Ovary (tissue), 9 donors: ENCODE measurements around the gene WDR53. TPM values are rescaled to one million over a fixed set of nuclear protein-coding genes. Genes with fewer than 3 reads are reported as not detected.

Experiments
- DNase-seq, 5 donors: peaks; one replicate each; pipeline ENCODE4 v3.0.0-alpha.2; 2019 to 2020
- H3K27ac ChIP-seq, 2 donors: fragments of 200-600 bp; one replicate each; pipeline versions ENCODE4 v1.5.1 to v1.8.0; 2019 to 2022
- H3K27me3 ChIP-seq: fragments of 200-600 bp; one replicate; pipeline ENCODE4 v1.8.0; 2022
- H3K36me3 ChIP-seq: fragments of 200-600 bp; sonication (generic); one replicate; pipeline ENCODE4 v1.5.1; 2019
- H3K4me1 ChIP-seq: one replicate; pipeline ENCODE4 v1.8.1; 2013; ENCODE audit warnings: mild to moderate bottlenecking, moderate library complexity; ENCODE audit not compliant: insufficient read depth
- H3K4me3 ChIP-seq: fragments of 200-600 bp; sonication (generic); one replicate; pipeline ENCODE4 v1.5.1; 2017
- H3K9me3 ChIP-seq, 2 donors: fragments of 200-600 bp in 1 of 2; sonication (generic) in 1 of 2; one replicate each; pipeline versions ENCODE4 v1.5.1 to v1.8.1; 2013 to 2019; ENCODE audit warnings: mild to moderate bottlenecking in 1 of 2, moderate library complexity in 1 of 2
- CTCF ChIP-seq, 3 donors: fragments of 450-650 bp in 2 of 3; fragments of 200-600 bp in 1 of 3; IDR thresholded peaks; one replicate each; pipeline versions ENCODE4 v1.5.1 to v1.8.0; 2016 to 2022; ENCODE audit warnings: antibody characterized with exemption in 3 of 3, mild to moderate bottlenecking in 1 of 3
- EP300 ChIP-seq: sonication (generic); formaldehyde crosslinking; IDR thresholded peaks from one replicate; pipeline ENCODE4 v1.6.1; 2017; ENCODE audit warnings: antibody characterized with exemption
- POLR2A ChIP-seq: fragments of 450-650 bp; IDR thresholded peaks from one replicate; pipeline ENCODE4 v1.6.1; 2017; ENCODE audit warnings: antibody characterized with exemption, mild to moderate bottlenecking, moderate library complexity
- WGBS, 3 donors: extraction: QIAGEN DNeasy Blood & Tissue Kit in 1 of 3; methylation state at CpG; one replicate each; pipeline versions ENCODE4 v1.1.5 to v1.1.7; 2013 to 2017; 5-methylcytosine and 5-hydroxymethylcytosine counted together
- intact Hi-C, 4 donors: fragments of 100-400 bp; cut with DNase I; formaldehyde crosslinking; loops; one replicate each; pipeline versions ENCODE4 v1.11.0 to v1.15.1; 2022 to 2023
- polyA plus RNA-seq, 2 donors: library from polyadenylated mRNA; stranded (reverse); fragments of 200-250 nt in 1 of 2; fragments of 350-450 nt in 1 of 2; fragmentation: Illumina TruSeq in 1 of 2; extraction: RNeasy Lipid Tissue Mini Kit (QIAGEN cat#74804) in 1 of 2; gene quantifications; one replicate each; pipeline ENCODE4 v1.2.3, GENCODE V29; 2013 to 2014
- total RNA-seq, 7 donors: library from RNA; depleted of rRNA in 2 of 7; stranded (reverse); fragments of >200 nt in 2 of 7; fragmentation: NEBNext Ultra II Directional in 3 of 7; extraction: Animal tissue kit (Norgen Biotek cat#: 25700) in 3 of 7; gene quantifications; one replicate each; pipeline versions ENCODE4 v1.1.0 to v1.2.4, GENCODE V29; 2016 to 2023
- donor health status: DM: no; HTN: no; CAD: no; lungs with moderate emphysema.
- donor health status: DM: no; HTN: no; CAD: no.
- donor health status: Bipolar disorder and iron deficiency.
- donor health status: DM: yes; HTN: yes; CAD: no.
- donor health status: DM: no; HTN: no; CAD: no.
- donor health status: DM: yes; HTN: yes; CAD: no.

The WDR53 gene
- total and polyA plus RNA-seq, 9 donors: 3.0 to 14.1 (median 11.6) TPM

- intact Hi-C loops: no loop called here
- Histone ChIP-seq H3K4me1 (no peaks in the 10 kb centered on the region), H3K27me3 (no peaks in the 10 kb centered on the region), H3K9me3 (no peaks in the 10 kb centered on the region), H3K4me3 (no peak overlapping the region), H3K27ac (no peak overlapping the region), H3K36me3 (no peaks in the 10 kb centered on the region)
- TF ChIP-seq CTCF (IDR thresholded peaks at IDR 0.05) (no peak), POLR2A (no peak), EP300 (no peak)
- 86 to 98% (median 96%) methylated on average over 2 of the region's 2 CpGs for WGBS, 3 donors
- no peak for DNase-seq
Observed at GRCh38 chr3:196547067-196547466, 21.3 kb downstream of the WDR53 start.

- 80 to 89% (median 82%) methylated on average over 5 of the region's 5 CpGs for WGBS, 3 donors
- TF ChIP-seq EP300: no peak
- TF ChIP-seq POLR2A: no peak
- TF ChIP-seq CTCF (IDR thresholded peaks at IDR 0.05): no peak
- DNase-seq: no peak
- H3K27me3 ChIP-seq: no peaks in the 10 kb centered on the region
- no peak overlapping the region for H3K4me3 ChIP-seq
- H3K4me1 ChIP-seq: no peaks in the 10 kb centered on the region
- H3K27ac ChIP-seq: no peak overlapping the region
- no peaks in the 10 kb centered on the region for H3K9me3 ChIP-seq
- intact Hi-C loops: no loop called here
- no peaks in the 10 kb centered on the region for H3K36me3 ChIP-seq
Observed at GRCh38 chr3:196546537-196546936, 21.8 kb downstream of the WDR53 start.

- no peaks in the 10 kb centered on the region for H3K4me1 ChIP-seq
- WGBS, 3 donors: 96 to 97% (median 96%) methylated on average over 2 of the region's 2 CpGs
- H3K27ac ChIP-seq: no peak overlapping the region
- DNase-seq: no peak
- TF ChIP-seq POLR2A: no peak
- no peak overlapping the region for H3K4me3 ChIP-seq
- no peaks in the 10 kb centered on the region for H3K9me3 ChIP-seq
- H3K27me3 ChIP-seq: no peaks in the 10 kb centered on the region
- intact Hi-C loops: no loop called here
- H3K36me3 ChIP-seq: no peaks in the 10 kb centered on the region
Observed at GRCh38 chr3:196544491-196544992, 23.8 kb downstream of the WDR53 start.

GRCh38 chr3:196541684-196542445, 26.5 kb downstream of the WDR53 start:
- H3K4me3 ChIP-seq: no peak overlapping the region
- no peaks in the 10 kb centered on the region for H3K9me3 ChIP-seq
- H3K4me1 ChIP-seq: no peaks in the 10 kb centered on the region
- H3K36me3 ChIP-seq: no peaks in the 10 kb centered on the region
- no peak for DNase-seq
- no peak overlapping the region for H3K27ac ChIP-seq
- H3K27me3 ChIP-seq: no peaks in the 10 kb centered on the region
- 78 to 91% (median 87%) methylated on average over 6 of the region's 6 CpGs for WGBS, 3 donors
- intact Hi-C loops: no loop called here
- TF ChIP-seq POLR2A (no peak), CTCF (IDR thresholded peaks at IDR 0.05) (no peak)

- peaks cover 0 to 3% of the 10 kb centered on the region in 2 donors for H3K9me3 ChIP-seq
- H3K27me3 ChIP-seq: no peaks in the 10 kb centered on the region
- intact Hi-C loops: no loop called here
- H3K36me3 ChIP-seq: no peaks in the 10 kb centered on the region
- H3K4me3 ChIP-seq: no peak overlapping the region
- peak in 3 of 5 donors; percentile 13 to 24 (median 20) for DNase-seq
- 40 to 49% (median 46%) methylated on average over 18 of the region's 18 CpGs for WGBS, 3 donors
- H3K27ac ChIP-seq: no peak overlapping the region
- no peak for TF ChIP-seq CTCF (IDR thresholded peaks at IDR 0.05)
- no peak for TF ChIP-seq POLR2A
- no peak for TF ChIP-seq EP300
- no peaks in the 10 kb centered on the region for H3K4me1 ChIP-seq
Observed at GRCh38 chr3:196537319-196537984, 30.9 kb downstream of the WDR53 start.
